Measurements from ENCODE around the gene DCTN3.
A peak's percentile ranks its signal among the peaks of the same experiment; 100 is the strongest.

Gene DCTN3

DNA sequence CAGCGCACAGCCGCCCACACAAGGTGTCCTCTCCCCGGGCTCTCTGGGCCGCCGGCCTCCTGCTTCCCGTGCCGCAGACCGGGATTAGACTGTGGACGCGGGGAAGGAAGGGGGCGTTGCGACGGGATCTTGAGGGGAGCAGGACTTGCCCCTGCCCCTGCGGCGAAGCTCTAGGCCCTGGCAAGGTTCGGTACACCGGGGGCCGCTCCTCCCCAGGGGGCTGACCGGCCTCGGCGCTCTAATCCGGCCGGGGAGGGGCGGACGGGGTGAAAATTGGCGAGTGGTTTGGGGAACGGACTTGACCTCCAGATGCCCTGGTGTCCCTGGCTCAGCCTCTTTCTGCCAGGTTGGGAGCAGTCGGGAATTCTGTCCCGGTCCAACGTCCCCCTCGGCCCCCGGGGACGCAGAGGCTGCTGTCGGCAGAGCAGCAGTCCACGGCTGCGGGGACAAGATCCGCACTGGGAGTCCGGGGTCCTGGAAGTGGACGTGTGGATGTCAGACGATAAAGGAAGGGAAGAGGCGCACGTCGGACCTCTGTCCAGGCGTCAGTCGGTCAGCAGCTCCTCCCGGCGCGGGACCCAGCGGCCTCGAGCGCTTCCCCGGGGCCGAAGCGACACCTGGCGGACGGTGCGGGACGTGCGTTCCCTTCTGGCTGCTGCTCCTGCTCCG, 28.9 kb downstream of the DCTN3 start:
- peak in 57 of 58 donors; percentile 25 to 89 (median 74) for DNase-seq

DNA sequence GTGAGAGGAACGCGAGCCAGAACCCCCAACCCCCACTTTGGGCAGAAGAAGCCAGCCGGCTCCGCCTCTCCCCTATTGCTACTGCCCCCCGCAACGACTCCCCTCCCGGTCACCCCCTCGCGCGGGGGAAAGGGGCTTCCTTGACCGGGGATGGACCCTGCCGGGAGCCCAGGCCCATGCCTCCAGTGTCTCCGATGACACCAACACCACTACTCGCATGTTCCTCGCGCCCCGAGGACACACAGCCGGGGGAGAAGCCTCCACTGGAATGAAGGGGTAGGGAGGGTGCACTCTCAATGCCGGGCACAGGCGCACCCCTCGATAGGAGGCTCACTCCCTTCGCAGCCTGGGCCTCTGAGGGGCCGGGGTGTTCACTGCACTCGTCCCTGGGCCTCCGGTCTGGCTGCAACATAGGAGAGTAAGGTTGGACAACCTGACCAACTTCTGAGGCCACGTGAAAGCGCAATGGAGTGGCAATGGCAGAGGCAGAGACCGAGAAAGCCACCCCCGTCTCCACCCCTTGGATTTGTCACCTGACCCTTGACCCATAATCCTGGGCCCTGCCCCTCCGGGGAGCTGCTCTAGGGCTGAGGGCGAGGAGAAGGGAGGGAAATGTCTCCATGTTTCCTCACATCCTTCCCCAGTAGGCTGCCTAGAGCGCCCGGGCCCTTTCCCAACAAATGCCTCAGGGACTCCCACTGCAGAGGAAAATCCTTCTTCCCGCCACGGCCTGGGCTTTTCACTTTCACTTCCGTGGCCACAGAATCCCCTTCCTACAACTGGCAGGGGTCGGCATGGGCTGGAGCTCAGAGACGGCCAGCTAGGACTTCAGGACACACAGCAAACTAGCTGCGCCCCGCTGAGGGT, 29.7 kb downstream of the DCTN3 start:
- DNase-seq: peak in 7 of 58 donors; percentile 5 to 72 (median 44)

GRCh38 chr9:34589636-34590380, 30.5 kb downstream of the DCTN3 start, which contains the start of gene CNTFR:
Gene CNTFR, minus strand, starts transcription at chr9:34589724. Its CDS starts 20,743 bp downstream, at chr9:34568981.
- DNase-seq: peak in 53 of 58 donors; percentile 28 to 82 (median 71)

DNA sequence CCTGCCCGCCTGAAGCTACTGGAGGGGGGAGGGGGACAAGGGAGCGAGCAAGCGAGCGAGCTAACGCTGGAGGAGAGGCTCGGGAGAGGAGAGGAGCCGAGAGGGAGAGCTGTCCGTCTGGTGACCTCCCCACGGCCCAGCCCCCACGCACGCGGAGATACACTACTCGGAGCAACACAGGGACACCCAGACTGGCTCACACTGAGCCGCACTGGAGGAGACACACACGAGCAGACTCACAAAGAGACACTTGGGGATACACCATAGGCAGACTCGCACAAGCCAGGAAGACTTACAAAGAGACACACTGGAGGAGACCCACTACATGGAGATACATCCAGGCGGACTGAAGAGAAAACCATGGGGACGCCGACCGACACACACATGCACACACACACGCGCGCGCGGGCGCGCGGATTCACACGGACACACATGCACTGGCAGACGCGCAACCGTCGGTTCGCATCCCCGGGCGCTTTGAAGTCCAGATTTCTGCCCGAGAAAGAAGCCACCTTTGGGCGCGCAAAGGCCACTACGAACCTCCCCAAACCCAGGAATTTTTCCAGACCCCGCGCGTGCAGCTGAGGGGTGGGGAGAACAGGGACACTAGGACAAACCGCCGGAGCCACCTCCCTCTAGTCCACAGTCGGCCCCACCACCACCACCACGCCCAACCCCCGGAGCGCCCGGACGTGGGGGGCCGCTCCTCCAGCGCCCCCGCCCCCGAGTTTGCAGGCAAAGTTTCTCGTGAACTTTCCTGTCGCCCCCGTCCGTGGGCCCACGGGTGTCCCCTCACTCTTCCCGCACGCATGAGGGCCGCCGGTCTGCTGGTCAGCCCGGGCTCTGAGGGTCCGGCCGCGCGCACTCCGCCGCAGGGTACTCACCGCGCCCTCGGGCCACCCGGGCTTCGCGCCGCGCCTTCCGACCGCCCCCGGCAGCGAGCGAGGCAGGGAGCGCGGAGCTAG, 31.3 kb downstream of the DCTN3 start:
- DNase-seq: peak in 23 of 58 donors; percentile 6 to 77 (median 36)

- DNase-seq: no peak
These were observed 33.0 kb downstream of the DCTN3 start for GRCh38 chr9:34587271-34587670.

- no peak for DNase-seq
These were observed 34.2 kb downstream of the DCTN3 start for GRCh38 chr9:34585946-34586669.

DNA sequence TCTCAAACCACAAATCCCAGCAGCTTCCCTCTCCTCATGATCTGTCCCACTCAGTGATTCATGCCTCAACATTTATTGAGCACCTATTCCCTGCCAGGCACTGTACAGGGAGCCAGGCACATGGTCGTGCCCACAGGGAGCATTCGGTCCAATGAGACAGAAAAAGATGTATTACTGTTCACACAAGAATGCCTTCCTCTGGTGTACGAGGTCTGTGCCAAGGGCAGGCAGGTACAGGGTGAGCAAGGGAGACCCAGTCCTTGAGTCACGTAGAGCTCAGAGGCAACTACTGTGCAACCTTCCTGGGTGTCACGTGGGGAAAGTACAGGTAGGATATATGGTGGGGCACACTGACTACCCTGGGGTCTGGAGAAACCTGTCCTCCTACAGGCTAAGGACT, 35.3 kb downstream of the DCTN3 start:
- DNase-seq: no peak

DNA sequence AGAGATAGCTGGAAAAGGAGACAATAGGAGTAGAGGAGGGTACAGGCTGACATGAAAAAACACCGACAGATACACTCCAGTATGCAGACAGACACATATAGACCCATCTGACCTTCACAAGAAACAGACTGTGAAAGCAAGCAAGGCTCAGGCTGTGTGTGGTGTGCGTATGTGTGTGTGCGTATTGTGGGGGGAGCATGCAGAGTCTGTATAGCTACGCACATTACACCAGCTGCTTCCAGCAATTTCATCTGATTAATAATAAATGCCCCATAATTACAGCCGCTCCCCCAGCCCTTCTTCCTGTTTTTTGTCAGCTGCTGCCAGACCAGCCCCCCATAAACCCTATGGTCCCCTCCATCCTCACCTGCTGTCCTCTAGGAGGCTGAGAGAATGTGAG, 37.5 kb downstream of the DCTN3 start:
- DNase-seq: no peak

GRCh38 chr9:34581318-34581717, 39.0 kb downstream of the DCTN3 start:
- DNase-seq: no peak

GRCh38 chr9:34580358-34580757, 39.9 kb downstream of the DCTN3 start:
- DNase-seq: peak in 26 of 58 donors; percentile 13 to 69 (median 29)

GRCh38 chr9:34579808-34580163, 40.5 kb downstream of the DCTN3 start:
- peak in 2 of 58 donors; percentile 7 to 9 for DNase-seq

DNA sequence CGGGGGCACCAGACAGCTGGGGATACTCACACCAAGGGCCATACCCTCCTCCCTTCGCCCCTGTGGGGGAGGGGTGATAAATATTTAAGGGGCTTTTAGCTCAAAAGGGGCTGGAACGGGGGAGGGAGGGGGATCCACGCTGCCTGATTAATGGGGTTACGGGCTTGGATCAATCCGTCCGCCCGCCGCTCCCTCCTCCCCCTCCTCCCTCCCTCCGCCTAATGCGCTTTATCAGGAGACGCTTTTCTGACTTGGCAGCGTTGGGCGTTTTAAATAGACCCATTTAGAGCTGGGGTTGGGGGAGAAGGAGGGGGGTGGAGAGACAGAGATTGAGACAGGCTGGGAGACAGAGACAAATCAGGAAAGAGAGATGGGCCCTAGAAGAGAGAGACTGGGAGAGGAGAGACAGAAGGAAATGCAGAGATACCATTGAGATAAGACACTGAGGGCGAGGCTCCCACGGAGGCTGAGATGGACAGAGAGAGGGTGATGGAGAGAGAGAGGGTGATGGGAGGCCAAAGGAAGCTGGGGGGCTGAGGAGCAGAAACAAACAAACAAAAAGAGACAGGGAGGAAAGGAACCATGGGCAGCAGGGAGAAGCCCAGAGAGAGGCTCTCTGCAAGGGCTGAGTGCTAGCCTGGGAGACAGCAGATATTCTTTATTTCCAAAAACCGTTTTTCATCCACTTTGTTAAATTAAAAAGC, 41.0 kb downstream of the DCTN3 start:
- peak in 9 of 58 donors; percentile 16 to 41 (median 21) for DNase-seq

DNA sequence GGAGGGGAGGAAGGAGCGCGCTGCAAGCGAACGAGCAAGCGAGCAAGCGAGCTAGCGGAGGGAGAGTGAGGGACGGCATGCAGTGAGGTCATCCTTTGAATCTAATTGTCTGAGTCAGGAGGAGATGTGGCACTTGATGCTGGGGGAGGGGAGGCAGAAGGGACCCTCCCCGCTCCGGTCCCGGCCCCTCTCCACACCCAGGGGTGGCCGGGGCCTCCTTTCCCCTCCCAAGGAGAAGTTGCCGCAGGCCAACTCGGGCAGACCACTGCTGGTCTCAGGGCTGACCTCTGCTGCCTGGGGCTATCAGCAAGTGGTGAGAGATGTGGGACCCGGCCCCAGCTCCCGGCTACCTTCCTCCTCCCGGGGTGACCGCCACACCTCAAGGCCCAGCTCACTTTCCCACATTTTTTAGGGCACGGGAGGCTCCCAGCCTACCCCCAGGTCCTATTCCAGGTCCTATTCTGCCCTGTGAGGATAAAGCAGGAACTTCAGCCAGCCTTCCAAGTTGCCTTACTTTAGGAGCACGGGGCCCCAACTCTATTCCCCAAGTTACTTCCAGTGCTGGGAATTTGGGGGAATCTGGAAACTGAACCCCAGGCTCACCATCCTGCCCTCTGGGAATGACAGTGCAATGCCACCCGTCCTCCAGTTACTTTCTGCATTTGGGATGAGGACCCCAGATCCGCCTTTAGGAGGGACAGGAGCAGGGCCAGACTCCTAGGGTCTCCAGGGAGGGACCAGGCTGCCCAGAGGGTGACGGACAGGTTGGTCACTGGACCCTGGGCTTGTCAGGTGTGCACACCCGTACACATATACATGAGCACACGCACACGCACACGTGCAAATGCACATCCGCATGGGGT, 41.8 kb downstream of the DCTN3 start:
- DNase-seq: peak in 8 of 58 donors; percentile 10 to 59 (median 24)

GRCh38 chr9:34577400-34578240, 42.7 kb downstream of the DCTN3 start:
- peak in 19 of 58 donors; percentile 7 to 65 (median 32) for DNase-seq

DNA sequence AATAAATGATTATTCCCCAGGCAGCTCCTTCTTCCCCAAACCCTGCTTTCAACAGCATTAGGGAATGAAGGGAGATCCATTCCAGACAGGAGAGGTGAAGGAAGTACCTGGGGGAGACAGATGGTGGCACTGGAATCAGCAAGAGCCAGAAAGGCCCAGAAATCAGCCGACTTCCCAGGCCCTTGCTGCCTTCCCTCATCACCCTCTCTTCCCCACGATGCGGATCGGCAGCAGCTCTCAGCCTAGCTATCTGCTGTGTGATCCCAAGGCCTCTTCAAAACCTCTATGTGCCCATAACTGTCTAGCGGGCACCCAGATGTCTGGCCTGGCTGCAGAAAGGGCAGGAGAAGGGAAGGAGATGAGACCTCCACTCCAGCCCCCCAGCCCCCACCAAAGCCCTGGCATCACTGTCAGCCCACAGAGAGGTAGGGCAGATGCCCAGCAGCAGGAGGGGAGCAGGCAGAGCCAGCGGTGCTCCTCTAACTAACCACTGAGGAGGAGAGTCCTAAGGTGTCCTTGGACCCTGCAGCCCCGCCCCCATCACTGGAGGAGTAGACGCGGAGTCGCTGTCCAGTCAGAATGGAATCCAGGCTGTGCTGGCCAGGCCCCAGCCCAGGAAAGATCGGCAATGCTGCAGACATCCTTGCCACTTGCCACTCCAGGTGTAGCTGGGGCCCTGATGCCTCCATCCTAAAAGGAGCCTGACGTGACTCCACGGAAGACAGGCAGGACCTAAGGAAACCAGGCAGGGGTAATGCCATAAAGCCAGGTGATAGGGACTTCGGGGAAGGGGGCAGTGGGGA, 43.5 kb downstream of the DCTN3 start:
- DNase-seq: no peak

Measured in anterior cingulate cortex (tissue), 58 donors.